CD4-positive, alpha-beta T cell (primary cell): ENCODE data around the gene APBA2. TPM values are rescaled to one million over a fixed set of nuclear protein-coding genes. Genes with fewer than 3 reads are reported as not detected.

Experiments used
- ATAC-seq: fragments of 200-7000 bp; cut with Tn5 transposase; one replicate; pipeline ENCODE4 v1.10.0; 2022; ENCODE audit warnings: mild to moderate bottlenecking; ENCODE audit not compliant: poor library complexity
- CTCF ChIA-PET: fragments of 350-600 bp; sonication (Branson Sonifier 250); formaldehyde crosslinking; loops from one replicate; lab custom pipeline; 2021; ENCODE audit warnings: antibody characterized with exemption, inconsistent platforms; lab: Charles Lee
- POLR2A ChIA-PET: fragments of 350-600 bp; sonication (Branson Sonifier 250); formaldehyde crosslinking; loops from one replicate; lab custom pipeline; 2021; ENCODE audit warnings: antibody characterized with exemption, inconsistent platforms; lab: Charles Lee
- DNase-seq, 14 experiments: peaks; one replicate each; pipeline ENCODE4 v3.0.0-alpha.2; 2013 to 2020; ENCODE audit warnings: mixed read lengths in 2 of 14
- H3K27ac ChIP-seq, 2 donors: one replicate each; pipeline versions ENCODE4 v1.5.1 to v1.7.0; 2013; ENCODE audit warnings: low read length in 2 of 2, low read depth in 1 of 2, mild to moderate bottlenecking in 1 of 2
- H3K27me3 ChIP-seq, 2 experiments: 1 replicate in 1 of 2; 2 replicates in 1 of 2; pipeline versions ENCODE4 v1.6.1 to v1.7.0; 2013; ENCODE audit warnings: low read length in 2 of 2, control low read depth in 1 of 2, mild to moderate bottlenecking in 1 of 2, moderate library complexity in 1 of 2; ENCODE audit not compliant: insufficient read depth in 2 of 2, control insufficient read depth in 1 of 2
- H3K36me3 ChIP-seq: one replicate; pipeline ENCODE4 v1.6.1; 2013; ENCODE audit warnings: low read length, control low read depth; ENCODE audit not compliant: insufficient read depth
- H3K4me1 ChIP-seq: one replicate; pipeline ENCODE4 v1.6.1; 2013; ENCODE audit warnings: low read length, control low read depth; ENCODE audit not compliant: insufficient read depth
- H3K4me3 ChIP-seq: one replicate; pipeline ENCODE4 v1.5.1; 2013; ENCODE audit warnings: mild to moderate bottlenecking, low read length, moderate library complexity
- H3K9me3 ChIP-seq, 2 experiments: 1 replicate in 1 of 2; 2 replicates in 1 of 2; pipeline versions ENCODE4 v1.6.1 to v1.7.0; 2013; ENCODE audit warnings: low read length in 2 of 2, mild to moderate bottlenecking in 2 of 2, control low read depth in 1 of 2, moderate library complexity in 1 of 2; ENCODE audit not compliant: control insufficient read depth in 1 of 2, insufficient read depth in 1 of 2
- H3K27ac Mint-ChIP-seq: one replicate; pipeline ENCODE4 v1.8.0; 2020; ENCODE audit warnings: mixed read lengths
- H3K27me3 Mint-ChIP-seq: one replicate; pipeline ENCODE4 v1.8.0; 2021; ENCODE audit warnings: mixed read lengths
- H3K36me3 Mint-ChIP-seq: one replicate; pipeline ENCODE4 v1.8.0; 2021; ENCODE audit warnings: low read depth, mixed read lengths
- H3K4me1 Mint-ChIP-seq: one replicate; pipeline ENCODE4 v1.8.0; 2021; ENCODE audit warnings: low read depth, mixed read lengths
- H3K4me3 Mint-ChIP-seq: one replicate; pipeline ENCODE4 v1.8.0; 2020; ENCODE audit warnings: mild to moderate bottlenecking, mixed read lengths
- H3K9me3 Mint-ChIP-seq: one replicate; pipeline ENCODE4 v1.8.0; 2020; ENCODE audit warnings: mixed read lengths
- intact Hi-C, 2 experiments: fragments of 100-400 bp; cut with DNase I in 1 of 2; cut with micrococcal nuclease in 1 of 2; formaldehyde crosslinking; loops; one replicate each; pipeline versions ENCODE4 v1.15.1 to v1.9.0; 2023 to 2025; cut with DNase I, micrococcal nuclease
- total RNA-seq, 174 experiments: library from RNA in 2 of 174; stranded (reverse) in 2 of 174; gene quantifications; one replicate each; pipeline ENCODE4 v1.2.3 and lab custom pipeline; 2021 to 2026
- TF ChIP-seq, protein P1 (sequence below): fragments of 200-600 bp; IDR thresholded peaks from one replicate; pipeline ENCODE4 v1.8.0; 2022; ENCODE audit warnings: antibody characterized with exemption, mild to moderate bottlenecking

Gene APBA2
- total RNA-seq, 2 experiments from 2014 or later = 123 to 126 TPM

DNA sequence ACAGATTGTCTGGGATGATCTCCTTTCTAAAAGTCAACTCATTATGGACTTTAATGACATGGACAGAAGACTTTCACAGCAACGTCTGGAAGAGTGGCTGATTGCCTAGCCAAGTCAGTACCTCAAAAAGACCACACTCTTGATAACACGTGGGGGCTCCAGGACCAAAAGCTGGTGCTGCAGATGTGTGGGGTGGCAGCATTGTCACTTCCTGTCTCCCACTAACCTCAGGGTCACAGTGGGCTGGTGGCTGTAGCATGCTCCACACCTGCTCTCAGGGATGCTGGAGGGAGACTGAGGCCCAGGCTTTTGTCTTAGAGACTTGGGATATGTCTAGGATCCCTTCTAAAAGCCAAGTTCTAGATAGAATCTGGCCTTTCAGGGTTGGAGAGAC is 118.1 kb downstream of the APBA2 start:
- Histone ChIP-seq H3K36me3 (peaks cover 8% of the 10 kb centered on the region), H3K4me1 (peaks cover 11% of the 10 kb centered on the region), H3K27ac (no peak overlapping the region), H3K4me3 (no peak overlapping the region), H3K27me3 (no peaks in the 10 kb centered on the region), H3K9me3 (no peaks in the 10 kb centered on the region)
- ChIA-PET CTCF (no interaction called here), POLR2A (no interaction called here)
- Mint-ChIP-seq H3K4me3 (no peak overlapping the region), H3K36me3 (peaks cover 73% of the 10 kb centered on the region), H3K4me1 (peaks cover 67% of the 10 kb centered on the region), H3K27ac (no peak overlapping the region), H3K27me3 (no peaks in the 10 kb centered on the region), H3K9me3 (no peaks in the 10 kb centered on the region)
- TF ChIP-seq, protein P1, sequence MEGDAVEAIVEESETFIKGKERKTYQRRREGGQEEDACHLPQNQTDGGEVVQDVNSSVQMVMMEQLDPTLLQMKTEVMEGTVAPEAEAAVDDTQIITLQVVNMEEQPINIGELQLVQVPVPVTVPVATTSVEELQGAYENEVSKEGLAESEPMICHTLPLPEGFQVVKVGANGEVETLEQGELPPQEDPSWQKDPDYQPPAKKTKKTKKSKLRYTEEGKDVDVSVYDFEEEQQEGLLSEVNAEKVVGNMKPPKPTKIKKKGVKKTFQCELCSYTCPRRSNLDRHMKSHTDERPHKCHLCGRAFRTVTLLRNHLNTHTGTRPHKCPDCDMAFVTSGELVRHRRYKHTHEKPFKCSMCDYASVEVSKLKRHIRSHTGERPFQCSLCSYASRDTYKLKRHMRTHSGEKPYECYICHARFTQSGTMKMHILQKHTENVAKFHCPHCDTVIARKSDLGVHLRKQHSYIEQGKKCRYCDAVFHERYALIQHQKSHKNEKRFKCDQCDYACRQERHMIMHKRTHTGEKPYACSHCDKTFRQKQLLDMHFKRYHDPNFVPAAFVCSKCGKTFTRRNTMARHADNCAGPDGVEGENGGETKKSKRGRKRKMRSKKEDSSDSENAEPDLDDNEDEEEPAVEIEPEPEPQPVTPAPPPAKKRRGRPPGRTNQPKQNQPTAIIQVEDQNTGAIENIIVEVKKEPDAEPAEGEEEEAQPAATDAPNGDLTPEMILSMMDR = no peak
- ATAC-seq = no peak
- intact Hi-C loops = no loop called here
- peak in 1 of 14 experiments; percentile 15 for DNase-seq

DNA sequence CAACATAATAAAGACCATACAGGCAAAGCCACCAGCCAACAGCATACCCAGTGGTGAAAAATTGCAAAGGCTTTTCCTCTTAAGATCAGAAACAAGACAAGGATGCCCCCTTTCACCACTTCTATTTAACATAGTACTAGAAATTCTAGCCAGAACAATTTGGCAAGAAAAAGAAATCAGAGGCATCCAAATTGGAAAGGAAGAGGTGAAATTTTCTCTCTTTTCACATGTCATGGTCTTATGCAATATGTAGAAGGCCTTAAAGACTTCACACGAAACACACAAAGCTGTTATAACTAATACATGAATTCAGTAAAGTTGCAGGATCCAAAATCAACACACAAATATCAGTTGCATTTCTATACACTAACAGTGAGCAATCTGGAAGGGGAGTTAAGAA is 120.2 kb downstream of the APBA2 start:
- no peak overlapping the region for H3K27ac Mint-ChIP-seq
- POLR2A ChIA-PET = no interaction called here
- ATAC-seq = no peak

DNA sequence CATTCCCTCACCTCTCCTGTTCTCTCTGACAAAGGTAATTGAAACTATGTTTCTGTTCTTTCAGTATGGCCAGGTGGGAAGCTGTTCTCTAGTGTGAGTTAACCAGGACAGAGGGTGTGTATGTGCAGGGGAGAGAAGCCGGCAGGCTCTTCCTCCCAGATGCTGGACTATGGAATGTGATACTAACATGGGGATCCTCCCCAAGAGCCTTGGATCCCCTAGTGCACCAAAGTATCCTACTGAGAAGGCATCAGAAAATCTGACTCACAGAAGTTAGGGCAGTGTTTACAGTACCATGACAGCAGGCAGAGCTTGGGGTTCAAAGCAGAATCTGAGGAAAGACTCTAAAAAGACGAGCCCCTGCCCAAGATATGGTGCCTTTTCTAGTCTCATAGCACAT is 123.1 kb downstream of the APBA2 start:
- DNase-seq (no peak), ATAC-seq (no peak)
- TF ChIP-seq, protein P1 = no peak
- CTCF ChIA-PET = no interaction called here
- Mint-ChIP-seq H3K4me3 (no peak overlapping the region), H3K4me1 (peaks cover 63% of the 10 kb centered on the region), H3K9me3 (no peaks in the 10 kb centered on the region), H3K27me3 (no peaks in the 10 kb centered on the region), H3K36me3 (peaks cover 33% of the 10 kb centered on the region), H3K27ac (peak overlapping the region; percentile 24)
- POLR2A ChIA-PET = no interaction called here
- no peaks in the 10 kb centered on the region for H3K27me3 ChIP-seq
- H3K4me3 ChIP-seq = no peak overlapping the region
- H3K36me3 ChIP-seq = peaks cover 3% of the 10 kb centered on the region
- H3K9me3 ChIP-seq = no peaks in the 10 kb centered on the region
- H3K4me1 ChIP-seq = peaks cover under 1% of the 10 kb centered on the region
- intact Hi-C loops = no loop called here
- H3K27ac ChIP-seq = no peak overlapping the region

More for the DNA sequence above, 120.2 kb downstream of the APBA2 start:
- intact Hi-C loops = no loop called here
- DNase-seq = no peak
- no peak overlapping the region for H3K27ac ChIP-seq
- H3K9me3 ChIP-seq = no peaks in the 10 kb centered on the region
- Mint-ChIP-seq H3K9me3 (no peaks in the 10 kb centered on the region), H3K27me3 (no peaks in the 10 kb centered on the region), H3K4me1 (peaks cover 66% of the 10 kb centered on the region), H3K4me3 (no peak overlapping the region), H3K36me3 (peaks cover 58% of the 10 kb centered on the region)
- H3K4me1 ChIP-seq = peaks cover 11% of the 10 kb centered on the region
- no peaks in the 10 kb centered on the region for H3K27me3 ChIP-seq
- TF ChIP-seq, protein P1 = no peak
- H3K4me3 ChIP-seq = no peak overlapping the region
- peaks cover 3% of the 10 kb centered on the region for H3K36me3 ChIP-seq
- CTCF ChIA-PET = no interaction called here
